NCI-H1048 (cell line): ENCODE data around the gene CLDND2.

Experiments used
- DNase-seq: peaks from one replicate; lab custom pipeline; 2025; lab: John Stamatoyannopoulos, UW

The CLDND2 gene

DNA sequence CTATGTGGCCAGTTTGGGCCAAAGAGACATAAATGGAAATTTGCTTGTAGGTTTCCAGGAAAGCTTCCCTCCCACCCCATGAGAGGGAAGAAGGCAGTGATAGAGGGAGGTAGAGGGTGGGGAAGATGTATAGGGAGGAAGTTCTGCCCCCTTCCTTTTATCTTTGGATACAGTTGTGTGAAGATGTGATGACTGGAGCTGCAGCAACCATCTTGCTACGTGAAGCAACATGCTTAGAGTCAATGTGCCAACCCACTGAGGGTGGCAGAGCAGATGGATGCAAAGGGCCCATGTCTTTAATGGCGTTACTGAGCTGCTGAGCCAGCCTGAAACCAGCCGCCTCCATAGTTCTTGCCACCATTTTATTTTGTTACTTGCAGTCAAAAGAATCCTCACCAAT is 37.6 kb downstream of the CLDND2 start:
- no peak for DNase-seq

DNA sequence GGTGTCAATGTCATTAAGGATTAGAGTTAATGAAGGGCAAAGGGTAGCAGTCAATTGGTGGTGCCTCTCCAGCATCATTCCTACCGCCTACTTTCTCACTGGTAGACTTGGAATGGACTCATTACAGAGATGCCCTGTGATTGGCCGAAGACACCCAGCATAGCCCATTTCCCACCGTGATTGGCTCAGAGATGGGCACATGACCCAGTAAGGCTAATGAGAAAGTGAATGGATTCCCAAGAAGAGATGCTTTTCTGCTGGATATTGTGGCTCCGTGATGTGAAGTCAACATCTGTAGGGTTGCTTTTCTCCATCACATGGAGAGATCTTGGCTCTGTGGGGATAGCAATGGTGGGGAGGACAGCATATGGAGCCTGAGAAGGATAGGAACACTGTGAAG is 38.4 kb downstream of the CLDND2 start:
- DNase-seq = no peak

DNA sequence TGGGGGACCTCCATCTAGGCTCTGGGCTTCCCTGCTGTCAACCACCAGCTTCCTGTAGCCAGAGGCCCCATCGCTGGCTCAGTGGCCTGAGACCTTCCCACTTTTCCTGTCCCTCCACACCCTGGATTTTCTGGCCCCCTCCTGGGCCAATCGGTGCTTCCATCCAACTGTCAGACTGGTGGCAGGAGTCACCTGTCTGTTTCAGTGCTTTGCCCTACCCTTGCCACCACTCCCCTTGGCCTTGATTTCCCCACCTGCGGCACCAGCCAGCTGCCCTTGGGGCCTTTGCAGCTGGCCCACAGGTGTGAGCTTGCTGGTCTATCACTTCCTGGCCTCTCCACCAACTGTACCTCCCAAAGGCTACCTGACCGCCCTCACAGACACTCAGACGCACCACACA is 39.4 kb downstream of the CLDND2 start:
- DNase-seq = no peak

DNA sequence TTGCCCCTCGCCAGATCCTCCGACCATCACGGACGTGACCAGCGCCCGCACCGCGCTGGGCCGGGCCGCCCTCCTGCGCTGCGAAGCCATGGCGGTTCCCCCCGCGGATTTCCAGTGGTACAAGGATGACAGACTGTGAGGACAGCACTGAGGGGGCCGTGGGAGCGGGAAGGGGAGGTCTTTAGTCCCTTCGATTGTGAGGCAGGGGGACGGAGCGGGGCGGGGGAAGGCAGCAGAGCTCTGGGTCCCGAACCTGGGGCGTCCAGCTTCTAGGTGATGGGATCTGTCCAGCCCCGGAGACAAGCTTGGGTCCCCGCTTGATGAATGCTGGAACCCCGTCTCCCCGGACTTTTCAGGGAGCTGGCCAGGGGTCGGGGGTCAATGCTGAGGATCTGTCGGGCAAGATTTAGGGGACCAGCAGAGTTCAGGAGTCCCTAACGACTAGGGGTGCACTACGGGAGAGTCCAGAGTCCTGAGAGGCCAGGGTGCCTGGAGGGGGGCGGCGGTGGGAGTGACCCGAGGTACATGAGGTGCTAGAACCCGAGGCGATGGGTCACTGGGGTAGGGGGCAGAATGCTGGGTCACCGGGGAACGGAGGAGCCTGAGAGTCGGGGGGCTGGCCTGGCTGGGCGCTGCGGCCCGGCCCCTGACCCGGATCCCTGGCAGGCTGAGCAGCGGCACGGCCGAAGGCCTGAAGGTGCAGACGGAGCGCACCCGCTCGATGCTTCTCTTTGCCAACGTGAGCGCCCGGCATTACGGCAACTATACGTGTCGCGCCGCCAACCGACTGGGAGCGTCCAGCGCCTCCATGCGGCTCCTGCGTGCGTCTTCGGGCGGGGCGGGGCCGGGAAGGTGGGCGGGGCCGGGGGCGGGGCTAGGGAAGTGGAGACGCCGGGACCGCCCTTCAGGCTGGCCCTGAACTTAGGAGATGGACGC is 41.5 kb downstream of the CLDND2 start:
- peak; percentile 20 for DNase-seq

DNA sequence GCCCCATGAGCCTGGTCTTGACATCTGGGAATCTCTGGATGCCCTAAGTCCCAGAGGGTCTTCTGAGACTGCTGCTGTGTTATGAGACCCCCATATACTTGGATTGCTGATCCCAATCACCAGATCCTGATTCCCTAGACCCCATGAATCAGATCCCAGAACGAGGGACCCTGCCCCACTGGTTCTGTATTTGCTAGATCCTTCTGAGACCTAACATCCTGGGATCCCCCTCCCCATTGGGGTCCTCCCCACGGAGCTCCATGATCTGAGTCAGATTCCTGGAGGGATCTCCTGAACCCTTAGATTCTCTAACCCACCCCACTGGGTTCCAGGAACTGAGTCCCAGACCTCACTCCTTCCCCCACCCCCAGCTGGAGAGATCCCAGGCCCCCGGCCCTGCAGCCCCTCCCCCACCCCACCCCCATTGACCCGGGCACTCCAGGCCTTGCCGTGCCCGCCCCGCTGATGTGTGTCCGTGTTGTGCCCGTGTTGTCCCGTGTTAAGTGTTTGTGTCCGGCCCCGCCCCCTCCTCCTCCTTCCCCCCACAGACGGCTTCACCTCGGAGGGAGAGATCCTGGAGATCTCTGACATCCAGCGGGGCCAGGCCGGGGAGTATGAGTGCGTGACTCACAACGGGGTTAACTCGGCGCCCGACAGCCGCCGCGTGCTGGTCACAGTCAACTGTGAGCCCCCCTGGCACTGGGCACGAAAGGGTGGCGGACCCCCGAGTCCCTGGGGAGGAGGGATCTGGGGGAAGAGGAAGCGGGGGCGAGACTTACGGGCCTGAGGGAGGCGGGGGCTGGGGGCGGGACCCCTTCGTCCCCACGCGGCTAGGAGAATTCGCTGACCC is 42.4 kb downstream of the CLDND2 start:
- DNase-seq = no peak

DNA sequence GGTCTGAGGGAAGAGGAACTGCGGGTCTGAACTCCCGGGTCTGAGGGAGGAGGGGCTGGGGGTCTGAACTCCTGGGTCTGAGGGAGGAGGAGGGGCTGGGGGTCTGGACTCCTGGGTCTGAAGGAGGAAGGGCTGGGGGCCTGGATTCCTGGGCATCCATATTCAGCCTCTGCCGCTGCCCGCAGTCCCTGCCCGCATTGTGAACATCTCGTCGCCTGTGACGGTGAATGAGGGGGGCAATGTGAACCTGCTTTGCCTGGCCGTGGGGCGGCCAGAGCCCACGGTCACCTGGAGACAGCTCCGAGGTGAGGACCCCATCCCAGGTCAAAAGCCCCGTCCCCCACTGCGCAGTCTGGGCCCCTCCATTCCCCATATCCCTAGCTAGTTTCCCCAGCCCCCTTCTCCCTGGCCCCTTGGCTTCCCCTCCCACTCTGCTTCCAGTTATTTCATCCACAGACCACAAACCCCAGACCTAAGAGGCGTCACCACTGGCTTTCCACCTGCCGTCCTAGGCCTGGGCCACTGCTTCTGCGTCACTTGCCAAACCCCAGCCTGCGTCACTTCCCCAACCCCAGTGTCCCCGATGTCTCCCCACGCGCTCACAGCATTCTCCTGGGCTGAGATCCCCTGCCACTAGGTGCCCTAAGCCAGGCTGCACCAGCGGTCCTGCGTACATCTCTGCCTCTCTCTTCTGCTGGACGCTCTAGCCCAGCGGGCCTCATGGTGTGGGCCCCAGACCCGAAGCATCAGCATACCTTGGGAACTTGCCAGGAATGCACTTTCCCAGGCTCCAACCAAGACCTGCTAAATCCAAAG is 43.4 kb downstream of the CLDND2 start:
- DNase-seq = no peak

DNA sequence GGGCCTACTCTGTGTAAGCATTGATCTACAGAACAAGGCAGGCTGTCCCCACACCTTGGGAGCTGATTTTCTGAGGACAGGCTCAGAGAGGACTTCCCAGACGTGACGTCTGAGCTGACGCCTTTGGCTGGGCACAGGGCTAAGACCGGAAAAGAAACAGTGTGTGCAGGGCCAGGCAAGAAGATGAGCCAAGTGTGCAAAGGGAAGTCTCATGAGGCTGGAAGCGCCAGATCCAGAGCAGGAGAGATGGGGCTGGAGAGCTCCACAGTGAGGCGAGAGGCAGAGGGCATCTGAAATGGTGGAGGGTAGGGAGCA is 44.7 kb downstream of the CLDND2 start:
- no peak for DNase-seq

DNA sequence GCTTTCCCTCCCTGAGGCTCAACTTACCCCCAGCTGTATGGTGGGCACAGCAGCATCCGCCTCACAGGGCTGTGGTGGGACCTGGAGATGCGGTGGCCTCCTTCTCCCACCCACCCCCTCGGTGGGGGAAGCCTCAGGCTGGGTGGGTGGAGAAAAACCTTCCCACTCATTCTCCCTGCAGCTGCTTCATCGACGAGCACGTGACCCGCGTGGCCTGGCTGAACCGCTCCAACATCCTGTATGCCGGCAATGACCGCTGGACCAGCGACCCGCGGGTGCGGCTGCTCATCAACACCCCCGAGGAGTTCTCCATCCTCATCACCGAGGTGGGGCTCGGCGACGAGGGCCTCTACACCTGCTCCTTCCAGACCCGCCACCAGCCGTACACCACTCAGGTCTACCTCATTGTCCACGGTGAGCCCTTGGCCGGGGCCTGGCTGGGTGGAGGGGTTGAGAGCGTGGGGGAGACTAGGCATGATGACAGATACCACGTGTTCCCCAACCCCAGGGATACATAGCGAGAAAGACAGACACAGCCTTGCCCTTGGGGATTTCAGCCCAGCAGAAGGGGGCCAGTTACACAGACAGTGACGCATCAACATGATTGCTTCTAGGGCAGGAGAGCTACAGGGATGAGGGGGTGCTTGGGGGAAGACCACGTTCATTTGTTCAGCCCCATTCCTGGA is 45.2 kb downstream of the CLDND2 start:
- no peak for DNase-seq

DNA sequence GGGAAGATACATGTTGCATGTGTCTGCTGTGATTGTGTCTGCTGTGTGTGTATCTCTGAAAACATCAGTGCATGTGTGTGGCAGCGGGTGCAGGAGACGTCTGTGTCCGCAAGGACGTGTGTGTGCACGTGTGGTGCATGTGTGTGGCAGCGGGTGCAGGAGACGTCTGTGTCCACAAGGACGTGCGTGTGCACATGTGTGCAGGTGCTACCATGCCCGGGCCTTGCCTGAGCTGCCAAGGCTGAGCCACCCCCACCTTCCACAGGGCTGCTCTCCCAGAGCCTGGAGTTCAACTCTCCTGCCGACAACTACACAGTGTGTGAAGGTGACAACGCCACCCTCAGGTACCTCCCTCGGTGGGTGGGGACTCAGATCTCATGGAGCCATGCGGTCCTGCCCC is 47.0 kb downstream of the CLDND2 start:
- no peak for DNase-seq

DNA sequence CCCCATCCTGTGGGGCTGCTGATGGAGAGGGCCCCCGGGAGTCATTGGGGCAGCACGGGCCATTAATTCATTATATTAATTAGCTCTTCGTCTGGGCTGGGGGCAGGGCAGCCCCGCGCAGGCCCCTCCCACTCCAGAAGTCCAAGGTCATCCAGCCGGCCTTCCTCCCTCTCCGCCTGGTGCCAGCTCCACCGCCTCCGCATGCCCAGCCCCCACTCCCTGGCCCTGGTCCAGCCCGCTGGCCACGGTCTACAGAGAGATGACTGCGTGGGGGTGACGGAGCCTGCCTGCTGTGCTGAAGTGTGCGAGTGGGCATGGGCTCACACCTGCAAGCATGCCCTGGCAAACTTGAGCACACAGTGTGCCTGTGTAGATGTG is 48.5 kb downstream of the CLDND2 start:
- DNase-seq = no peak

DNA sequence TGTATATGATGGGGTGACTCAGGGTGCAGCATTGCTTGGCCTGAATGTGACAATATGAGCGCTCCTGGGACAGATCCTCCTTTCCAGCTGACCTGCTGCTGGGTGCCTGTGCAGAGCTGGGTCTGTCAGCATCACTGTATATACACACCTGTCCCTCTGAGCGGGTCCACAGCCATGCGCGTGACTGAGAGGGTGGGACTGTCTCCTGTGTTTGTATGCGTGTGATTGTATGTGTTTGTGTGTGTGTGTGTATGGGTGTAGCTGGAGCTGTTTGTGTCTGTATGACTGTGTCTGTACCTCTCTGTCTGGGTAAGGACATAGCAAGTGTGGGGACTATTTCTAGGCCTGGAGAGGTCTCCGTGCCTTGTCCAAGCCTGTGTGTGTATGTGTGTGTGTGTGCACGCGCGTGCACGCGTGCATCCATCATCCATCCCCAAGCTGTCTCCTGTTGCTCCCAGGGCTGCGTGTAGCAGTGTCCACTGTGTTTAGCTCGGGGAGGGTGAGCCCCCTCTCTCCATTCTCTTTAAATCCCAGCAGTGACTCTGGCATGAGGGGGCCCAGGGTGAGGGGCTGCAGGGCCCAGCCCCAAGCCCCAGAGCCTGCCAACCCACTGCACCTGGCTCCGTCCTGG is 49.0 kb downstream of the CLDND2 start:
- DNase-seq = no peak

DNA sequence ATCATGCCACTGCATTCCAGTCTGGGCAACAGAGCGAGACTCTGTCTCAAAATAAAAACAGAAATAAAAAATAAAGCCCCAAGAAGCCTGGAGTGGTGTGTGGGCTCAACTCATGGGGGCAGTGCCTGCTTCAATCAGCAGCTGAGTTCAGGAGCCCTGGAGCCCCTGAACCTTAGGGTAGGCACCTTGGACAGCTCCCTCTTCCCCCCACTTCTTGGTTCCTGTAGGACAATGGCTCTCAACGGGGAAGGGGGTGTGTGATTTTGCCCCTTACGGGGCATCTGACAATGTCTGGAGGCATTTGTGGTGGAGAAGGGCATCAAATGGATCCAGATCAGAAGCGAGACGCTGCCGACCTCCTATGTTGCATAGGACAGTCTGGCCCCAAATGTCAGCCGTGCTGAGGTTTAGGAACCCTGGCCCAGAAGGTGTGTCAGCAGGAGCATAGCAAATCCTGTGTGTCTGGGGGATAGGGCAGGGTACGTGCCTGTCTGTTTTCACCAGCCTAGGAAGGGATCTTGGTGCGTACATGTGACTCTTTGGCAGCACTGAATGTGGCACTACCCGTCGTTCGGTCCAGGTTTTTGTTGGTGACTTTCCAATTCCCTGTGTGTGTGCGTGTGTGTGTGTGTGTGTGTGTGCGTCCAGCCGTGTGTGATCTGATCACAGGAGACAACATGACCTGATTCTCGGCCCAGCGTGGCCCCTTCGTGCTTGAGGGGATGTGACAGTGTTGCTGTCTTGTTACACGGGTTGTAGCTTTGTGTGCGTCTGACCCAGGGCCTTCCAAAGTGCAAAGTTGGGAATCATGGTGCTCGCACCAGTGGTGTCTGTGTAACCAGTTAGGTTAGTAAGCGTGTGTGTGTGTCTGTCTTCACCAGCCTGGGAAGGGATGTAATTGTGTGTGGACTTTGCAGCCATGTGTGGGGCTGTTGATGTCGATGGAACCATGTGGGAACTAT is 49.8 kb downstream of the CLDND2 start:
- no peak for DNase-seq

DNA sequence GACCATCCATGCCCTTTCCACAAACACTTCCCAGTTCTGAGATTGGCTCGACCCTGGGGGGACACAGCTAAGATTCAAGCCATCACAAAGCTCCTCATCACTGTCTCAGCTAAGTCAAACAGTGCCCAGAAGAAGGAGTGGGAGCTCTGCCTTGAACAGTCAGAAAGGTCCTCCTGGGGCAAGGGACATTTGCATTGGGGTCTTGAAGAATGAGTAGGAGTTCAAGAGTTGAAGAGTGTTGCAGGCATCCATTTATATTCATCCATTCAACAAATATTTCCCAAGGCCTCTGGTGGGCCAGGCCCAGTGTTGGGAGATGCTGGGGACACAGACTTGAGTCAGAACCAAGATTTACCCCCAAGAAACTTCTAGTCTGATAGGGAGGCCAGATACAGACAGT is 50.8 kb downstream of the CLDND2 start:
- DNase-seq = no peak

DNA sequence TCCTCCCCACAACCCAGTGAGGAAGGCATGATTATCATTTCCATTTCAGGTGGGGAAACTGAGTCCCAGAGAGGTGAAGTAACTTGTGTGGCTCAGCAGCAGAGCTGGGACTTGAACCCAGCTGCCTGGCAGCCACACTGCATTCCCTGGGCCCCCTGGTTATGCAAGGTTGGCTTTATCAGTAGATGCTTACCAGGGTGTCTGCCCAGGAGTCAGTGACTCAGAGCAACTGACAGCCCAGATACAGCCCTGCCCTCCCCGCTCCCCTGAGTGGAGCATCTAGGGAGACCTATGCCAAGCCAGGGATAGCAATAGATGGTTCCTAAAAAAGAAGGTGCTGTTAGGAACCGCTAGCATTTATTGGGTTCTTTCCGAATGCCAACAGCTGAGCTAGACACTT is 51.4 kb downstream of the CLDND2 start:
- no peak for DNase-seq
